Neural cell (in vitro differentiated cells): ENCODE measurements around the gene TMEM123.

Experiments used
- CTCF ChIP-seq: fragments of 450-650 bp; IDR thresholded peaks from 2 replicates; pipeline ENCODE4 v1.5.1; 2014; ENCODE audit warnings: antibody characterized with exemption, mild to moderate bottlenecking, moderate library complexity; ENCODE audit not compliant: poor library complexity, severe bottlenecking
- EP300 ChIP-seq: fragments of 450-650 bp; conservative IDR thresholded peaks from 2 replicates; pipeline ENCODE4 v1.6.1; 2014; ENCODE audit warnings: antibody characterized with exemption, mild to moderate bottlenecking, moderate library complexity; ENCODE audit not compliant: poor library complexity, severe bottlenecking
- EZH2 ChIP-seq: fragments of 200-600, 300-800 bp; shearing (Covaris generic), sonication (generic); IDR thresholded peaks from 2 replicates; pipeline ENCODE4 v1.6.1; 2014; ENCODE audit warnings: antibody characterized with exemption, low read length, borderline replicate concordance, mild to moderate bottlenecking; ENCODE audit not compliant: insufficient read depth, poor library complexity, severe bottlenecking
- RAD21 ChIP-seq: fragments of 450-650 bp; conservative IDR thresholded peaks from 2 replicates; pipeline ENCODE4 v1.6.1; 2014; ENCODE audit warnings: antibody characterized with exemption, mild to moderate bottlenecking, moderate library complexity
- REST ChIP-seq: IDR thresholded peaks from 2 replicates; pipeline ENCODE4 v1.6.1; 2012; ENCODE audit warnings: borderline replicate concordance
- SMC3 ChIP-seq: fragments of 450-650 bp; conservative IDR thresholded peaks from 2 replicates; pipeline ENCODE4 v1.6.1; 2014; ENCODE audit warnings: antibody characterized with exemption, mild to moderate bottlenecking, moderate library complexity; ENCODE audit not compliant: poor library complexity
- TAF1 ChIP-seq: IDR thresholded peaks from 2 replicates; pipeline ENCODE4 v1.6.1; 2012; ENCODE audit warnings: low read depth

GRCh38 chr11:102462610-102463009 is 10.0 kb upstream of the TMEM123 start:
- TF ChIP-seq CTCF (no peak), EZH2 (no peak), REST (no peak), RAD21 (no peak), SMC3 (no peak), EP300 (no peak), TAF1 (no peak)
